ENCODE data around the gene NEUROD4. TPM values are rescaled to one million over a fixed set of nuclear protein-coding genes. Genes with fewer than 3 reads are reported as not detected.
"Not testable (repeated sequence)": the region's sequence is repeated elsewhere in the genome, so short reads cannot be mapped to it uniquely, and the experiment has no call there.

Gene NEUROD4, protein sequence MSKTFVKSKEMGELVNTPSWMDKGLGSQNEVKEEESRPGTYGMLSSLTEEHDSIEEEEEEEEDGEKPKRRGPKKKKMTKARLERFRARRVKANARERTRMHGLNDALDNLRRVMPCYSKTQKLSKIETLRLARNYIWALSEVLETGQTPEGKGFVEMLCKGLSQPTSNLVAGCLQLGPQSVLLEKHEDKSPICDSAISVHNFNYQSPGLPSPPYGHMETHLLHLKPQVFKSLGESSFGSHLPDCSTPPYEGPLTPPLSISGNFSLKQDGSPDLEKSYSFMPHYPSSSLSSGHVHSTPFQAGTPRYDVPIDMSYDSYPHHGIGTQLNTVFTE
- total RNA-seq (2014; rRNA removed; shearing (Covaris generic)): not detected in 2 replicates

DNA sequence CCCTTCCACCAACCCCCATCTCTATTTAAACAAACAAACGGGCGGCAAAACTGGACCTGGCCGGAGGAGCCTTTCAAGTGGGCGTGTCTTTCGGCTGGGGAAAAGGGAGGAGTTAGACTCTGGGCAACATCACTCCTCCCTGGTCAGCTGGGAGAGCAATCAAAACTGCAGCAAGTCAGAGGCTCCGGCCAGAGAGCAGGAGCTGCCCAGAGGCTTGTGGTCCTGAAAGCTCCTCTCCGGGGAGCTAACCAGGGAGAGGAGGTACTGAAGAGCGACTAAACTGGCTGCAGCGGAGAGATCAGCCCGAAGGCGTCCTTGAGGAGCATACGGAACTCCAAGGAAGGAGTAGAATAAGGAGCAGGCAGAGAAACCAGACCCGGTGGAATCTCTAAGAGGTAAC lies at the start of gene NEUROD4:
Gene NEUROD4 (plus strand): TSS at position 191 of the 400 bp plus-strand sequence. CDS start 6,466 bp downstream, outside the sequence.
- Histone ChIP-seq H3K4me1 (replicated peaks) (no peaks in the 10 kb centered on the region), H3K9me3 (replicated peaks) (no peaks in the 10 kb centered on the region), H3K27me3 (replicated peaks) (no peaks in the 10 kb centered on the region; the same call in 1 of the 2 replicates), H3K36me3 (no peaks in the 10 kb centered on the region), H3K27ac (no peak within 1 kb of the TSS), H3K4me3 (no peak within 1 kb of the TSS)
- peak; percentile 24 to 44 for DNase-seq (ENCODE audit: low read depth in 1 of 2, low spot score in 2 of 2)

DNA sequence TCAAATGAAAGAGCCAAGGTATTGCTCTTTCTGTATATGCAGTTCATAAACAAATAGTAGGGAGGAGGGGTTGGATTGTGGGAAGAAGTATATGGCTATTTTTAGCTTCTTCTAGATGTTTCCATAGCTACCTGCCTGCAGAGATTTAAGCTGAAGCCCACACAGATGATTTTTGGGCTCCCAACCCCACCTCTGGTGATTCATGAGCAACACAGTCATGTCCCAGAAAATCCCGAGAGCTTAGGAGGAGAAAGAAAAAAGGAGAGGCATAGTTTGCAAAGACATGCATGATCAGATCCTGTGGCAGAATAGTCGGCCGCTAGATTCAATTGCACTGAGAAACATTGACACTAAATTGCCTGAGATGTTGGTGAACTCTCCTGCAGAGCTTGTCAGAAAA lies 49.0 kb upstream of the NEUROD4 start:
- peaks cover under 1% of the 10 kb centered on the region for H3K4me1 ChIP-seq (replicated peaks)
- H3K36me3 ChIP-seq: no peaks in the 10 kb centered on the region
- no peaks in the 10 kb centered on the region for H3K27me3 ChIP-seq (replicated peaks)
- no peak overlapping the region for H3K4me3 ChIP-seq
- no peak for DNase-seq (ENCODE audit: low read depth in 1 of 2, low spot score in 2 of 2)
- H3K9me3 ChIP-seq (replicated peaks): no peaks in the 10 kb centered on the region
- H3K27ac ChIP-seq: no peak overlapping the region

DNA sequence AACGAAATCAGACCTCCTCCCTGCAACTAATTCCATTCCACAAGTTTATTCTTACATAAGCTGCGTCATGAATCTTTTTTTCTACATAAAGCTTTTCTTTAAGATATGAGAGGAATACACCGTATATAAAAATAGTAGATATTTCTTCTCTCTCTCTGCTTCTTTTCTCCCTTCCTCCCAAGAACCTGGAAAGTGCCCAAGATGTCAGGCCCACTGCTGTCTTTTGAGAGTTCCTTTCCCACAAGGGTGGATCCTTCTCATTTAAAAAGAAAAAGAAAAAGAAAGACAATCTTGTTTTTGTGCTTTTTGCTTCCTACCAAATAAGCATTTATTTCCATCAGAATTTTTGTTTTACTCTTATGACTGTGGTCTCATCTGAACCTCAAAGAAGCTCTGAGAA lies 46.2 kb upstream of the NEUROD4 start:
- no peak for DNase-seq (ENCODE audit: low read depth in 1 of 2, low spot score in 2 of 2)
- H3K9me3 ChIP-seq (replicated peaks): no peaks in the 10 kb centered on the region
- no peaks in the 10 kb centered on the region for H3K36me3 ChIP-seq
- H3K4me1 ChIP-seq (replicated peaks): peaks cover 24% of the 10 kb centered on the region
- no peak overlapping the region for H3K4me3 ChIP-seq
- H3K27me3 ChIP-seq (replicated peaks): 0 out of 2 replicates have a peak, but pooled peaks cover 6% of the 10 kb centered on the region
- H3K27ac ChIP-seq: no peak overlapping the region

DNA sequence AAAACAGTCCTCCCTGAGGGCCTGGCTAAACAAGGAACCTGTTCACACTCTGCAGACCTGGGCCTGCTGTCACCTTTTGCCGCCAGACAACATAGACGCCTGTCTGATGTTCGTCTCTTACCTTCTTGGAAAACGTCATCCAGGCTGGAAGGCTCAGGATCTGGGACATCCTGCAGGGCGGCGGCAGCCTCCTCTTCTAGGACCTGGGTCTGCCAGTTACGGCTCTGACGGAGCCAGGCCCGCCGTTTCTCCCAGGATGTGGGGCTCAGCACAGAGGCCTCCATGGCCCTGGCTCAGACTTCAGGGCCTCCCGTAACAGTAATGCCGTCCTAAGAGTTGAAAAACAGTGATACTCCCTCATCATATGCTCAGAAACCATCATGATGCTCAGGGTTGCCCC lies 45.5 kb upstream of the NEUROD4 start:
- H3K4me1 ChIP-seq (replicated peaks): peaks cover 24% of the 10 kb centered on the region
- H3K9me3 ChIP-seq (replicated peaks): no peaks in the 10 kb centered on the region
- H3K36me3 ChIP-seq: no peaks in the 10 kb centered on the region
- no peak overlapping the region for H3K27ac ChIP-seq
- H3K4me3 ChIP-seq: no peak overlapping the region
- no peak for DNase-seq (ENCODE audit: low read depth in 1 of 2, low spot score in 2 of 2)
- 0 out of 2 replicates have a peak, but pooled peaks cover 6% of the 10 kb centered on the region for H3K27me3 ChIP-seq (replicated peaks)

DNA sequence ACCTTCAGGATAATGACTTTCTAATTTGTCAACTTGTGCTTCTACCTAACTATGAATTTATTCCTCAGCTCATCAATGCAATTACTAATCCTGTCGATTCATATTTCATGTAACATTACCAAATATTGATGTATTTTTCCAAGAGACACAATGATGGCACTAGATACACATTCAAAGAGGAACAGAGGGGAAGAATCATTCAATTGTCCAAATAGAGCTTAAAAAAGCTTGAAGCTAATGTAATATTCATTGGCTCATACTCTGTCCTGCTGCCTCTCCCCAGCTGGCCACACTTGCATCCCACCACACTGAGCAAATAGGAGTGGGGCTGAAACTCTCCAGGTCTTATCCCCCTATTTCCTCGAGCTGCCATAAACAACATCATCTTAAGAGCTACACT lies 44.5 kb upstream of the NEUROD4 start:
- Histone ChIP-seq H3K27me3 (replicated peaks) (0 out of 2 replicates have a peak, but pooled peaks cover 6% of the 10 kb centered on the region), H3K9me3 (replicated peaks) (no peaks in the 10 kb centered on the region), H3K27ac (no peak overlapping the region), H3K4me1 (replicated peaks) (peaks cover 24% of the 10 kb centered on the region), H3K4me3 (no peak overlapping the region), H3K36me3 (no peaks in the 10 kb centered on the region)
- DNase-seq (ENCODE audit: low read depth in 1 of 2, low spot score in 2 of 2): no peak

DNA sequence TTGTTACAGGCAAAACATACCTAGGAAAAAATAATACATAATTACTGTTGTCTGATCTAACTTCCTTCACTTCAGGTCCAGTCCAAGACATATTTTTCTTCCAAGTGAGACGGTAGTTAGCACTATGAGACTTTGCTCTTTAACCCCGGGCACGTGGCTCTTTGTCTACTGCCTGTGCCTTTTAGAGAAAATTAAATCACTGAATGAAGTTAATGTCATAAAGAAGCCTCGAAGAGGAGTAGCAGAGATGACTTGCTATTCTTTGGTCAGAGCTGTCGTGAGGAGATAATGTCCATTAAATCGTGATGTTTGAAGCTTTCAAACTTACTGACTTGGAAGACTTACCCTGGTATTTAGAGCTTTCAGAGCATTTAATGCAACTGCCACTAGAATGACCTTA lies 43.9 kb upstream of the NEUROD4 start:
- H3K27me3 ChIP-seq (replicated peaks): 0 out of 2 replicates have a peak, but pooled peaks cover 6% of the 10 kb centered on the region
- no peak overlapping the region for H3K4me3 ChIP-seq
- H3K9me3 ChIP-seq (replicated peaks): no peaks in the 10 kb centered on the region
- DNase-seq (ENCODE audit: low read depth in 1 of 2, low spot score in 2 of 2): no peak
- peaks cover 24% of the 10 kb centered on the region for H3K4me1 ChIP-seq (replicated peaks)
- H3K36me3 ChIP-seq: no peaks in the 10 kb centered on the region
- H3K27ac ChIP-seq: peak overlapping the region; percentile 74

DNA sequence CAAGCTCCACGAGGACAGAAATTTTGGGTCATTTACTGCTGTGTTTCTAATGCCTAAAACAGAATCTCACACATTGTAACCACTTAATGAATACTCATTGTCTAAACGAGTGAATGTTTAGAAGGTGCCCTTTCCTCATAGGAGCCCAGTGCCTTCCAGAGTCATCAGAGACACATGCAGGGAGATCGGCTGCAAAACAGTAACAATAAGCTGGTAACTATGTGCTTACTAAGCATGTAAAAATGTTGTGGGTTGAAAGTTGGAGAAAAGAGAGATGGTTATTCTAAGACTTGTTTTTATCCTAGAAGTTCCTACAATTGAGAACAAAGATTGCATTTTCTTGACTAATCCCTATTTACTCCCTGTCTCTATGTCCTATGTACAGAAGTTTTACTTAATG lies 42.6 kb upstream of the NEUROD4 start:
- peak overlapping the region; percentile 74 for H3K27ac ChIP-seq
- H3K27me3 ChIP-seq (replicated peaks): 0 out of 2 replicates have a peak, but pooled peaks cover 6% of the 10 kb centered on the region
- H3K4me1 ChIP-seq (replicated peaks): peaks cover 24% of the 10 kb centered on the region
- no peaks in the 10 kb centered on the region for H3K36me3 ChIP-seq
- no peaks in the 10 kb centered on the region for H3K9me3 ChIP-seq (replicated peaks)
- peak in 1 of 2 experiments; percentile 68 for DNase-seq (ENCODE audit: low read depth in 1 of 2, low spot score in 2 of 2)
- no peak overlapping the region for H3K4me3 ChIP-seq

DNA sequence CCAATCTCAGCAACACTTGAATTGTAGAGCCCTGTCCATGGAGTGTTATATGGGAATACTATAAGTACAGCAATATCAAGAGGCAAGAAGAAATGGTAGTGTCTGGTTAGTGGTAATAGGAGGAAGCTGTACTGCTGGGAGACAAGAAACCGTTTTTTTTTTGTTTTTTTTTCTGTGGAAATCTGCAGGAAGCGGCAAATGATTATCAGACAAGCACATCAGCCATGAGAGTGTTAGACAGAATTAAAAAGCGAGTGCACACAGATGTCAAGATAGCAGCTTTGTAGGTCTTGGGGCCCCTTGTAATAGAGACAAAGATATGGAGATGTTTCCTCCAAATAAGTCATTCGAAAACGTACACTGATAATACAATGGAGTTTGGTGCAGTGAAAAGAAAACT lies 41.9 kb upstream of the NEUROD4 start:
- no peak for DNase-seq (ENCODE audit: low read depth in 1 of 2, low spot score in 2 of 2)
- 0 out of 2 replicates have a peak, but pooled peaks cover 6% of the 10 kb centered on the region for H3K27me3 ChIP-seq (replicated peaks)
- H3K9me3 ChIP-seq (replicated peaks): no peaks in the 10 kb centered on the region
- no peak overlapping the region for H3K4me3 ChIP-seq
- peak overlapping the region; percentile 74 for H3K27ac ChIP-seq
- no peaks in the 10 kb centered on the region for H3K36me3 ChIP-seq
- H3K4me1 ChIP-seq (replicated peaks): peaks cover 24% of the 10 kb centered on the region

DNA sequence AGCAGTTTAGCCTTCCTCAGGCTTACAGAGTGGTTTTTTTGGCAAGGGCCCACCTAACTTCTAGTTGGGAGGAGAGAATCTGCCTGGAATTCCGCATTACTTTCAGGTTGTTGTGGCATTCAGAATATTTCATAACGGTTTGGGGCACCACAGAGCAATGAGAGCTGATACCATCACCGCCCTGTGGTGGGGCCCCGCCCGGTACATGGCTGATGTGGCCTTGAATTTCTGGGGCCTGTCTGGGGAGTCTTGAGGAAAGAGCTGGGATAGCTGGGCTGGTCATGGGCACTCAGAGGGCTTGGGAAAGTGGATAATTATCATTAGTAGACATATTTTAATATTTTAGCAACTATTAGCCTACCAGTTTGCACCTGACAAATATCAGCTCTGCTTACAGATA lies 39.4 kb upstream of the NEUROD4 start:
- Histone ChIP-seq H3K4me1 (replicated peaks) (peaks cover 24% of the 10 kb centered on the region), H3K4me3 (no peak overlapping the region), H3K27me3 (replicated peaks) (0 out of 2 replicates have a peak, but pooled peaks cover 6% of the 10 kb centered on the region), H3K9me3 (replicated peaks) (no peaks in the 10 kb centered on the region), H3K27ac (no peak overlapping the region), H3K36me3 (no peaks in the 10 kb centered on the region)
- no peak for DNase-seq (ENCODE audit: low read depth in 1 of 2, low spot score in 2 of 2)

DNA sequence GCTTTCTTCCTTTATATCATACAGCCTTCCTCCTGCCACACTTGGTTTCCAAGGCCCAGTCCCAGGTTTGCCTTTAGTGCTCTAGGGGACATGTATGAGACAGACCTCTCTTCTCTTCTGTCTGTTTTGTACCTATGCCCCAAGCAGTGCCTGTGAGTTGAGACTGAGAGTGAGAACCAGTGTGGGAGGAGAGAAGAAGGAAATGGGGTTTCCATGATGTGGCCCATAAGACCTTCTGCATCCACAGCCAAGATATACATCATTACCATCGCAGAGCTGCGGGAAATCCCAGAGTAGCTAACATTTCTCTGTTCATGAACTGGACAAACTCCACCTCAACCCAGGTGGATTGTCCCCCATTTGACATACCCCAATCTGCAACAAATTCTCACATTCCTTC lies 38.0 kb upstream of the NEUROD4 start:
- Histone ChIP-seq H3K27ac (no peak overlapping the region), H3K27me3 (replicated peaks) (peaks cover 13% of the 10 kb centered on the region; the same call in 1 of the 2 replicates), H3K4me1 (replicated peaks) (peaks cover 12% of the 10 kb centered on the region), H3K9me3 (replicated peaks) (no peaks in the 10 kb centered on the region), H3K4me3 (no peak overlapping the region), H3K36me3 (no peaks in the 10 kb centered on the region)
- no peak for DNase-seq (ENCODE audit: low read depth in 1 of 2, low spot score in 2 of 2)

DNA sequence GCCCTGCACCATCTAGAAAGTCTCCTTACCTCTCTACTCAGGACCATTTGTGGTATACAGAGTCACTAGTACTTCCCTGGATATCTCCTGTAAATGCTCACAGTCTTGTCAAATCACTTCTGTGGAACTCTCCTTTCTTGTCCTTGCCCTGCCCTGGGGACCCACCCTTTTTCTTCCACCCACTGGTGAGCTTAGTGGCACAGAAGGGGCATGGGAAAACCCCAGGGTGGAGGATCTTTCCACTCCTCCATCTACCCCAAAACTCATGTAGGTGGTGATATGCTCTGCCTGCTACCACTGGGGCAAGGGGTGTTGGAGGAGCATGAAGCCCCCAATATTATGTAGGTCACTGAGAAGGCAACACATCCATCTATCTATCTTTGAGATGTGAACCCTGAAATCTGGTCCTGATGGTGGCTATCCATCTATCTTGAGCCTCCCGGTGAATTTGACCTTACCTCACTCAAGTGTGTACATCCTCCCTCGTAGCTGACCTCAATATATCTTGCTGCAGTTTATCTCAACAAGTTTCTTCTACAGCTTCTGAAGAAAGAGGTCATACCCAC lies 36.2 kb upstream of the NEUROD4 start:
- H3K4me1 ChIP-seq (replicated peaks): no peaks in the 10 kb centered on the region
- no peak overlapping the region for H3K4me3 ChIP-seq
- no peak overlapping the region for H3K27ac ChIP-seq
- H3K27me3 ChIP-seq (replicated peaks): peaks cover 7% of the 10 kb centered on the region; the same call in 1 of the 2 replicates
- no peaks in the 10 kb centered on the region for H3K36me3 ChIP-seq
- no peaks in the 10 kb centered on the region for H3K9me3 ChIP-seq (replicated peaks)
- no peak for DNase-seq (ENCODE audit: low read depth in 1 of 2, low spot score in 2 of 2)

DNA sequence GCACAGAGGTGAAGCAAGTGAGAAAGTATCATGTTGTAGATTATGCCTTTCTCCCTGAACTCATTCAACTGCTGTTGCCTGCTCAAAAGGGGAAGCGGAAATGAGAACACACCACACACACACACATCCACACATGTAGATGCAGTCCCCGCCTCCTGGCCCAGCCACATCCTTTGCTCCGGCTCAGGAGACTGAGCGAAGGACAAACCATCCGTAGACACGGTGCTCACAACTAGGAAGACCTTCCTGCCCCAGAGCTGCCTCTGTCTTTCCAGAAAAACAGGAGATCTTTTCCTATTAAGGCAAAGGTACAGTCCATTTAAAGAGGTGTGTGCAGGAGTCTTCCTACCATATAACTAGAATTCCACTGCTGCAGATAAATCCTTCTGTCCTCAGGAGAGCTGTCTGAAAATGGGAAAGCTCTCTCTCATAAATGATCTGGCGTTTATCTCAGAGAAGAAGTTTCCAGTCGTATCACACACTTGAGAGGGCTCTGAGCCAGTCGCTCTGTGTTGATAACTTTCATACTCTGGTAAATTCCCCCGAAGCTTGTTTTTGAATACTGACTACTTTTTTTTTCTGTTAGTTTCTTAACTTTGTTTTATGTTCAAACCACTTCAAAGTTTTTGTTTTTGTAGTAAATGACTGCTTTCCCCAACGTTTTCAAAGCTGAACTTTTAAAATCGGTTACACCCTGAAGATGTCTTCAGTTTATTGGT lies 35.0 kb upstream of the NEUROD4 start, which contains the start of gene TESPA1:
Gene TESPA1 (minus strand): TSS at position 105 of the 719 bp plus-strand sequence. CDS start 10,200 bp downstream, outside the sequence.
- DNase-seq (ENCODE audit: low read depth in 1 of 2, low spot score in 2 of 2): no peak
- no peaks in the 10 kb centered on the region for H3K9me3 ChIP-seq (replicated peaks)
- H3K4me1 ChIP-seq (replicated peaks): no peaks in the 10 kb centered on the region
- H3K27me3 ChIP-seq (replicated peaks): peaks cover 7% of the 10 kb centered on the region; the same call in 1 of the 2 replicates
- H3K4me3 ChIP-seq: no peak within 1 kb of the TSS
- no peaks in the 10 kb centered on the region for H3K36me3 ChIP-seq
- H3K27ac ChIP-seq: no peak within 1 kb of the TSS

DNA sequence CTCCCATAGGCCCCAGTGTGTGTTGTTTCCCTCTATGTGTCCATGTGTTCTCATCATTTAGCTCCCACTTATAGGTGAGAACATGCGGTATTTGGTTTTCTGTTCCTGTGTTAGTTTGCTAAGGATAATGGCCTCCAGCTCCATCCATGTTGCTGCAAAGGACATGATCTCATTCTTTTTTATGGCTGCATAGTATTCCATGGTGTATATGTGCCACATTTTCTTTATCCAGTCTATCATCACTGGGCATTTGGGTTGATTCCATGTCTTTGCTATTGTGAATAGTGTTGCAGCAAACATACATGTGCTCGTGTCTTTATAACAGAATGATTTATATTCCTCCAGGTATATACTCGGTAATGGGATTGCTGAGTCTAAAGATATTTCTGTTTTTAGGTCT lies 33.0 kb upstream of the NEUROD4 start:
- H3K9me3 ChIP-seq (replicated peaks); H3K36me3 ChIP-seq; DNase-seq (ENCODE audit: low read depth in 1 of 2, low spot score in 2 of 2); H3K27ac ChIP-seq; H3K27me3 ChIP-seq (replicated peaks); H3K4me3 ChIP-seq; H3K4me1 ChIP-seq (replicated peaks): not testable (repeated sequence)

Data from SJSA1 (cell line).